ENCODE results near the gene TDRD1.

The TDRD1 gene

GRCh38 chr10:114188001-114188400 is 8.8 kb downstream of the TDRD1 start:
- no peak overlapping the region for H4K8ac ChIP-seq (ENCODE audit: low read depth, low read length)
- H3K9ac ChIP-seq (ENCODE audit: low read length), result no peak overlapping the region
- no peak overlapping the region for H3K56ac ChIP-seq (ENCODE audit: low read length)
- no peaks in the 10 kb centered on the region for H3K27me3 ChIP-seq (ENCODE audit: insufficient read depth, low read length, poor library complexity)
- no peak overlapping the region for H3K23ac ChIP-seq (ENCODE audit: low read length)
- no peak overlapping the region for H2BK5ac ChIP-seq (ENCODE audit: low read length)
- no peak overlapping the region for H2BK15ac ChIP-seq (replicated peaks; ENCODE audit: low read depth)
- H3K4me1 ChIP-seq (ENCODE audit: control insufficient read depth, low read depth, low read length), result no peaks in the 10 kb centered on the region
- no CpG with 5 or more reads among the region's 3 CpGs for WGBS (ENCODE audit: extremely low coverage, insufficient coverage, low lambda C conversion rate)
- H3K79me2 ChIP-seq (ENCODE audit: control insufficient read depth, insufficient read depth, low read length), result no peaks in the 10 kb centered on the region
- no peak overlapping the region for H3K4me2 ChIP-seq (ENCODE audit: low read length)
- H3K36me3 ChIP-seq (ENCODE audit: control insufficient read depth, insufficient read depth, low read length), result no peaks in the 10 kb centered on the region
- no peaks in the 10 kb centered on the region for H3K79me1 ChIP-seq (ENCODE audit: low read length)
- H3K4me3 ChIP-seq (ENCODE audit: low read length), result no peak overlapping the region
- H4K5ac ChIP-seq (ENCODE audit: low read length), result no peak overlapping the region
- no peak overlapping the region for H3K27ac ChIP-seq (ENCODE audit: low read depth, low read length)
- DNase-seq, result no peak
- H3K4ac ChIP-seq (ENCODE audit: low read depth, low read length), result no peak overlapping the region
- H2BK120ac ChIP-seq (ENCODE audit: low read depth, low read length), result no peak overlapping the region
- no peak overlapping the region for H3K18ac ChIP-seq (ENCODE audit: low read length)
- H2AK5ac ChIP-seq (ENCODE audit: low read length), result no peak overlapping the region

- Histone ChIP-seq H2BK15ac (replicated peaks; ENCODE audit: low read depth) (no peak overlapping the region), H3K56ac (ENCODE audit: low read length) (no peak overlapping the region)
- WGBS (ENCODE audit: extremely low coverage, insufficient coverage, low lambda C conversion rate), result no CpG with 5 or more reads among the region's 3 CpGs
Measured at GRCh38 chr10:114188900-114189299, 9.7 kb downstream of the TDRD1 start.

GRCh38 chr10:114189700-114190099 is 10.5 kb downstream of the TDRD1 start:
- Histone ChIP-seq H3K4me2 (ENCODE audit: low read length) (no peak overlapping the region), H3K79me1 (ENCODE audit: low read length) (no peaks in the 10 kb centered on the region), H4K8ac (ENCODE audit: low read depth, low read length) (no peak overlapping the region), H3K18ac (ENCODE audit: low read length) (no peak overlapping the region), H3K27me3 (ENCODE audit: insufficient read depth, low read length, poor library complexity) (no peaks in the 10 kb centered on the region), H2BK120ac (ENCODE audit: low read depth, low read length) (no peak overlapping the region), H3K4me1 (ENCODE audit: control insufficient read depth, low read depth, low read length) (no peaks in the 10 kb centered on the region), H3K56ac (ENCODE audit: low read length) (no peak overlapping the region), H3K79me2 (ENCODE audit: control insufficient read depth, insufficient read depth, low read length) (no peaks in the 10 kb centered on the region), H3K27ac (ENCODE audit: low read depth, low read length) (no peak overlapping the region), H3K23ac (ENCODE audit: low read length) (no peak overlapping the region), H3K9ac (ENCODE audit: low read length) (no peak overlapping the region), H2BK15ac (replicated peaks; ENCODE audit: low read depth) (no peak overlapping the region), H3K4ac (ENCODE audit: low read depth, low read length) (no peak overlapping the region), H4K5ac (ENCODE audit: low read length) (no peak overlapping the region), H3K36me3 (ENCODE audit: control insufficient read depth, insufficient read depth, low read length) (no peaks in the 10 kb centered on the region), H2AK5ac (ENCODE audit: low read length) (no peak overlapping the region), H3K4me3 (ENCODE audit: low read length) (no peak overlapping the region), H2BK5ac (ENCODE audit: low read length) (no peak overlapping the region)
- DNase-seq, result no peak
- whole genome bisulfite sequencing (ENCODE audit: extremely low coverage, insufficient coverage, low lambda C conversion rate), result no CpG with 5 or more reads among the region's 8 CpGs

More at GRCh38 chr10:114188900-114189299, 9.7 kb downstream of the TDRD1 start:
- Histone ChIP-seq H3K27ac (ENCODE audit: low read depth, low read length) (no peak overlapping the region), H3K36me3 (ENCODE audit: control insufficient read depth, insufficient read depth, low read length) (no peaks in the 10 kb centered on the region), H2BK5ac (ENCODE audit: low read length) (no peak overlapping the region), H3K27me3 (ENCODE audit: insufficient read depth, low read length, poor library complexity) (no peaks in the 10 kb centered on the region), H3K9ac (ENCODE audit: low read length) (no peak overlapping the region), H3K79me2 (ENCODE audit: control insufficient read depth, insufficient read depth, low read length) (no peaks in the 10 kb centered on the region), H3K23ac (ENCODE audit: low read length) (no peak overlapping the region), H3K4ac (ENCODE audit: low read depth, low read length) (no peak overlapping the region), H2AK5ac (ENCODE audit: low read length) (no peak overlapping the region), H4K5ac (ENCODE audit: low read length) (no peak overlapping the region), H4K8ac (ENCODE audit: low read depth, low read length) (no peak overlapping the region), H3K18ac (ENCODE audit: low read length) (no peak overlapping the region), H3K4me3 (ENCODE audit: low read length) (no peak overlapping the region), H3K79me1 (ENCODE audit: low read length) (no peaks in the 10 kb centered on the region), H3K4me2 (ENCODE audit: low read length) (no peak overlapping the region), H3K4me1 (ENCODE audit: control insufficient read depth, low read depth, low read length) (no peaks in the 10 kb centered on the region), H2BK120ac (ENCODE audit: low read depth, low read length) (no peak overlapping the region)
- no peak for DNase-seq

GRCh38 chr10:114195079-114195478 is 15.9 kb downstream of the TDRD1 start:
- Histone ChIP-seq H2AK5ac (ENCODE audit: low read length) (no peak overlapping the region), H4K5ac (ENCODE audit: low read length) (no peak overlapping the region), H4K8ac (ENCODE audit: low read depth, low read length) (no peak overlapping the region), H3K27me3 (ENCODE audit: insufficient read depth, low read length, poor library complexity) (no peaks in the 10 kb centered on the region), H2BK15ac (replicated peaks; ENCODE audit: low read depth) (no peak overlapping the region), H3K27ac (ENCODE audit: low read depth, low read length) (no peak overlapping the region), H3K9ac (ENCODE audit: low read length) (no peak overlapping the region), H3K56ac (ENCODE audit: low read length) (no peak overlapping the region), H3K36me3 (ENCODE audit: control insufficient read depth, insufficient read depth, low read length) (no peaks in the 10 kb centered on the region), H2BK5ac (ENCODE audit: low read length) (no peak overlapping the region), H3K79me1 (ENCODE audit: low read length) (no peaks in the 10 kb centered on the region), H3K4me2 (ENCODE audit: low read length) (no peak overlapping the region), H3K4me1 (ENCODE audit: control insufficient read depth, low read depth, low read length) (no peaks in the 10 kb centered on the region), H3K23ac (ENCODE audit: low read length) (no peak overlapping the region), H3K4ac (ENCODE audit: low read depth, low read length) (no peak overlapping the region), H3K4me3 (ENCODE audit: low read length) (no peak overlapping the region), H3K18ac (ENCODE audit: low read length) (no peak overlapping the region), H2BK120ac (ENCODE audit: low read depth, low read length) (no peak overlapping the region), H3K79me2 (ENCODE audit: control insufficient read depth, insufficient read depth, low read length) (no peaks in the 10 kb centered on the region)
- DNase-seq, result no peak
- WGBS (ENCODE audit: extremely low coverage, insufficient coverage, low lambda C conversion rate), result no CpG with 5 or more reads among the region's 2 CpGs

- no peak overlapping the region for H2BK5ac ChIP-seq (ENCODE audit: low read length)
- H3K4me1 ChIP-seq (ENCODE audit: control insufficient read depth, low read depth, low read length), result no peaks in the 10 kb centered on the region
- no peak overlapping the region for H2BK15ac ChIP-seq (replicated peaks; ENCODE audit: low read depth)
- no peak overlapping the region for H4K8ac ChIP-seq (ENCODE audit: low read depth, low read length)
- H3K79me2 ChIP-seq (ENCODE audit: control insufficient read depth, insufficient read depth, low read length), result no peaks in the 10 kb centered on the region
- H3K56ac ChIP-seq (ENCODE audit: low read length), result no peak overlapping the region
- no peak overlapping the region for H2AK5ac ChIP-seq (ENCODE audit: low read length)
- no peaks in the 10 kb centered on the region for H3K27me3 ChIP-seq (ENCODE audit: insufficient read depth, low read length, poor library complexity)
- H3K79me1 ChIP-seq (ENCODE audit: low read length), result no peaks in the 10 kb centered on the region
- no CpG with 5 or more reads among the region's 4 CpGs for WGBS (ENCODE audit: extremely low coverage, insufficient coverage, low lambda C conversion rate)
- H3K23ac ChIP-seq (ENCODE audit: low read length), result no peak overlapping the region
- H3K36me3 ChIP-seq (ENCODE audit: control insufficient read depth, insufficient read depth, low read length), result no peaks in the 10 kb centered on the region
- no peak overlapping the region for H3K4me2 ChIP-seq (ENCODE audit: low read length)
- no peak overlapping the region for H4K5ac ChIP-seq (ENCODE audit: low read length)
- H3K4me3 ChIP-seq (ENCODE audit: low read length), result no peak overlapping the region
- no peak overlapping the region for H3K9ac ChIP-seq (ENCODE audit: low read length)
- no peak overlapping the region for H2BK120ac ChIP-seq (ENCODE audit: low read depth, low read length)
- no peak overlapping the region for H3K27ac ChIP-seq (ENCODE audit: low read depth, low read length)
- no peak for DNase-seq
- no peak overlapping the region for H3K4ac ChIP-seq (ENCODE audit: low read depth, low read length)
- H3K18ac ChIP-seq (ENCODE audit: low read length), result no peak overlapping the region
Measured at GRCh38 chr10:114199239-114199638, 20.1 kb downstream of the TDRD1 start.

- Histone ChIP-seq H3K4me1 (ENCODE audit: control insufficient read depth, low read depth, low read length) (no peaks in the 10 kb centered on the region), H3K36me3 (ENCODE audit: control insufficient read depth, insufficient read depth, low read length) (no peaks in the 10 kb centered on the region), H4K5ac (ENCODE audit: low read length) (no peak overlapping the region), H3K23ac (ENCODE audit: low read length) (no peak overlapping the region), H2AK5ac (ENCODE audit: low read length) (no peak overlapping the region), H2BK5ac (ENCODE audit: low read length) (no peak overlapping the region), H4K8ac (ENCODE audit: low read depth, low read length) (no peak overlapping the region), H3K79me1 (ENCODE audit: low read length) (no peaks in the 10 kb centered on the region), H3K4me2 (ENCODE audit: low read length) (no peak overlapping the region), H3K9ac (ENCODE audit: low read length) (no peak overlapping the region), H3K4me3 (ENCODE audit: low read length) (no peak overlapping the region), H2BK15ac (replicated peaks; ENCODE audit: low read depth) (no peak overlapping the region), H3K27me3 (ENCODE audit: insufficient read depth, low read length, poor library complexity) (no peaks in the 10 kb centered on the region), H3K79me2 (ENCODE audit: control insufficient read depth, insufficient read depth, low read length) (no peaks in the 10 kb centered on the region), H3K27ac (ENCODE audit: low read depth, low read length) (no peak overlapping the region), H3K4ac (ENCODE audit: low read depth, low read length) (no peak overlapping the region), H3K56ac (ENCODE audit: low read length) (no peak overlapping the region), H3K18ac (ENCODE audit: low read length) (no peak overlapping the region), H2BK120ac (ENCODE audit: low read depth, low read length) (no peak overlapping the region)
- no CpG with 5 or more reads among the region's 3 CpGs for WGBS (ENCODE audit: extremely low coverage, insufficient coverage, low lambda C conversion rate)
- DNase-seq, result no peak
Measured at GRCh38 chr10:114202812-114203211, 23.7 kb downstream of the TDRD1 start.

Data from mesendoderm (in vitro differentiated cells).